Neuronal stem cell (in vitro differentiated cells): Measurements from ENCODE around the gene DHRS1.

Experiments used
- DNase-seq: peaks from one replicate; pipeline ENCODE4 v3.0.0-alpha.2; 2013; ENCODE audit warnings: low spot score
- H2AFZ ChIP-seq: one replicate; pipeline ENCODE4 v1.6.1; 2013; ENCODE audit warnings: mild to moderate bottlenecking, low read length, inconsistent platforms
- H2AK5ac ChIP-seq: 2 replicates; pipeline ENCODE4 v1.6.1; 2013; ENCODE audit warnings: low read depth, mild to moderate bottlenecking, inconsistent platforms, low read length, moderate library complexity, mixed read lengths
- H2BK120ac ChIP-seq: 2 replicates; pipeline ENCODE4 v1.6.1; 2013; ENCODE audit warnings: low read depth, mild to moderate bottlenecking, inconsistent platforms, low read length, moderate library complexity, mixed read lengths
- H2BK12ac ChIP-seq: one replicate; pipeline ENCODE4 v1.6.1; 2013; ENCODE audit warnings: low read length, inconsistent platforms
- H2BK15ac ChIP-seq: 2 replicates; pipeline ENCODE4 v1.6.1; 2013; ENCODE audit warnings: mild to moderate bottlenecking, low read length, inconsistent platforms, mixed read lengths
- H2BK5ac ChIP-seq: one replicate; pipeline ENCODE4 v1.6.1; 2013; ENCODE audit warnings: inconsistent platforms, mild to moderate bottlenecking, low read length, moderate library complexity
- H3K14ac ChIP-seq: one replicate; pipeline ENCODE4 v1.6.1; 2013; ENCODE audit warnings: low read length, inconsistent platforms
- H3K18ac ChIP-seq: 2 replicates; pipeline ENCODE4 v1.6.1; 2013; ENCODE audit warnings: low read length, inconsistent platforms
- H3K23ac ChIP-seq: 2 replicates; pipeline ENCODE4 v1.6.1; 2013; ENCODE audit warnings: low read depth, mild to moderate bottlenecking, mixed read lengths, low read length, inconsistent platforms; ENCODE audit not compliant: poor library complexity
- H3K27ac ChIP-seq: replicated peaks from 3 replicates; pipeline ENCODE4 v1.5.1; 2013; ENCODE audit warnings: low read length, inconsistent platforms
- H3K27me3 ChIP-seq, 3 experiments: 2 replicates each; pipeline ENCODE4 v1.6.1; 2013; ENCODE audit warnings: low read length in 3 of 3, mild to moderate bottlenecking in 2 of 3, inconsistent platforms in 1 of 3, low read depth in 1 of 3, mixed read lengths in 1 of 3, moderate library complexity in 1 of 3; ENCODE audit not compliant: control insufficient read depth in 3 of 3, insufficient read depth in 3 of 3
- H3K36me3 ChIP-seq, 2 donors: replicated peaks in 1 of 2; 2 replicates each; pipeline ENCODE4 v1.6.1; 2013; ENCODE audit warnings: low read length in 2 of 2; ENCODE audit not compliant: control insufficient read depth in 2 of 2, insufficient read depth in 2 of 2
- H3K4ac ChIP-seq: 2 replicates; pipeline ENCODE4 v1.6.1; 2013; ENCODE audit warnings: inconsistent platforms, mild to moderate bottlenecking, low read length, moderate library complexity
- H3K4me1 ChIP-seq, 2 donors: 1 replicate in 1 of 2; 2 replicates in 1 of 2; pipeline ENCODE4 v1.6.1; 2013; ENCODE audit warnings: low read length in 2 of 2, low read depth in 1 of 2; ENCODE audit not compliant: control insufficient read depth in 2 of 2, insufficient read depth in 1 of 2
- H3K4me2 ChIP-seq: one replicate; pipeline ENCODE4 v1.6.1; 2013; ENCODE audit warnings: mild to moderate bottlenecking, low read length, inconsistent platforms; ENCODE audit not compliant: insufficient read depth, poor library complexity, severe bottlenecking
- H3K4me3 ChIP-seq, 2 donors: 2 replicates each; pipeline ENCODE4 v1.5.1; 2013; ENCODE audit warnings: low read length in 2 of 2, mild to moderate bottlenecking in 2 of 2, inconsistent platforms in 1 of 2, moderate library complexity in 1 of 2
- H3K79me1 ChIP-seq: one replicate; pipeline ENCODE4 v1.6.1; 2013; ENCODE audit warnings: low read depth, mild to moderate bottlenecking, inconsistent platforms, low read length, moderate library complexity
- H3K9ac ChIP-seq: one replicate; pipeline ENCODE4 v1.6.1; 2013; ENCODE audit warnings: mild to moderate bottlenecking, low read depth, low read length, inconsistent platforms; ENCODE audit not compliant: poor library complexity
- H3K9me3 ChIP-seq, 2 donors: replicated peaks in 1 of 2; 2 replicates each; pipeline versions ENCODE3 to v1.6.1; 2013; ENCODE audit warnings: low read length in 2 of 2, mild to moderate bottlenecking in 2 of 2, inconsistent platforms in 1 of 2, low read depth in 1 of 2, mixed read lengths in 1 of 2, moderate library complexity in 1 of 2; ENCODE audit not compliant: control insufficient read depth in 2 of 2, insufficient read depth in 1 of 2
- H4K8ac ChIP-seq: one replicate; pipeline ENCODE4 v1.6.1; 2013; ENCODE audit warnings: low read depth, mild to moderate bottlenecking, inconsistent platforms, low read length, moderate library complexity
- H4K91ac ChIP-seq: one replicate; pipeline ENCODE4 v1.6.1; 2013; ENCODE audit warnings: low read length, low read depth, mild to moderate bottlenecking, inconsistent platforms; ENCODE audit not compliant: poor library complexity
- WGBS, 2 donors: extraction: QIAGEN DNeasy Blood & Tissue Kit; methylation state at CpG; one replicate each; pipeline ENCODE4 v1.1.7; 2013; ENCODE audit warnings: missing lambda C conversion rate in 2 of 2, mixed read lengths in 1 of 2; ENCODE audit not compliant: insufficient read length in 2 of 2, insufficient replicate concordance in 1 of 2; ENCODE audit errors: extremely low coverage in 2 of 2; 5-methylcytosine and 5-hydroxymethylcytosine counted together

DHRS1 gene

DNA sequence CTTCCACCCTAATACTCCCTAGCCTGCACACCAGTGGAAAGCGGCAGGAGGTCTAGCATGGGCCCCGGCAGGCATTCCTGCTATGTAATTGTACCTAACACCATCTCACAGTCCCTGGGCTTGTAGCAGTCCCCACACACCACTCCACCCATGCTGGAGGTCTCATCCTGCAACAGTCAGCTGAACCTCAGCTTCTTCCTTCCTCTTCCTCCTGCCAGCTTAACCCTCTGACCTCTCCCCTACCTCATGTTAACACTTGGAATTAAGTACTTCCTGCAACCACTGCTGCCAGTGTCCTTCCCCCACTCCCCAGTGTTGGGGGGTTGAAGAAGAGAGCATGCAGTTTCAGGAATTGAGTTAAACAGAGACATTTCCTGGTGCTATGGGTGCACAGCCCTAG is 27.7 kb upstream of the DHRS1 start:
- no peaks in the 10 kb centered on the region for H3K36me3 ChIP-seq
- H3K27ac ChIP-seq = no peak overlapping the region
- H3K27me3 ChIP-seq = peaks cover 0 to 67% (median 26%) of the 10 kb centered on the region in 3 experiments
- no peak for DNase-seq
- no peaks in the 10 kb centered on the region for H3K79me1 ChIP-seq
- no peak overlapping the region for H3K4me2 ChIP-seq
- H2BK120ac ChIP-seq = no peak overlapping the region
- peak overlapping the region; percentile 40 for H3K9ac ChIP-seq
- peaks cover 0 to 2% of the 10 kb centered on the region in 2 donors for H3K9me3 ChIP-seq
- H4K91ac ChIP-seq = no peak overlapping the region
- no CpG with 5 or more reads among the region's 2 CpGs for WGBS, 2 donors
- peak overlapping the region; percentile 92 for H2AK5ac ChIP-seq
- H3K4me3 ChIP-seq = no peak overlapping the region
- no peak overlapping the region for H2BK12ac ChIP-seq
- peak overlapping the region; percentile 58 for H4K8ac ChIP-seq
- no peak overlapping the region for H2BK5ac ChIP-seq
- H3K23ac ChIP-seq = no peak overlapping the region
- no peak overlapping the region for H3K4ac ChIP-seq
- peak overlapping the region; percentile 86 for H2BK15ac ChIP-seq
- peaks cover under 1 to 4% of the 10 kb centered on the region in 2 donors for H3K4me1 ChIP-seq
- H2AFZ ChIP-seq = no peak overlapping the region
- H3K18ac ChIP-seq = peak overlapping the region; percentile 73
- H3K14ac ChIP-seq = peak overlapping the region; percentile 86

GRCh38 chr14:24325963-24326362 is 26.4 kb upstream of the DHRS1 start:
- Histone ChIP-seq H3K4ac (no peak overlapping the region), H3K9me3 (peaks cover 0 to 2% of the 10 kb centered on the region in 2 donors), H3K36me3 (no peaks in the 10 kb centered on the region), H2BK120ac (no peak overlapping the region), H3K27me3 (peaks cover 0 to 62% (median 13%) of the 10 kb centered on the region in 3 experiments), H3K79me1 (no peaks in the 10 kb centered on the region), H3K4me1 (peaks cover 4% of the 10 kb centered on the region in 2 donors), H3K23ac (no peak overlapping the region), H3K9ac (no peak overlapping the region), H4K8ac (no peak overlapping the region), H4K91ac (no peak overlapping the region), H2AFZ (no peak overlapping the region), H2AK5ac (peak overlapping the region; percentile 83), H2BK5ac (peak overlapping the region; percentile 60), H3K4me2 (no peak overlapping the region), H3K14ac (no peak overlapping the region), H3K27ac (no peak overlapping the region), H2BK15ac (no peak overlapping the region), H2BK12ac (peak overlapping the region; percentile 34), H3K4me3 (no peak overlapping the region), H3K18ac (no peak overlapping the region)
- DNase-seq = no peak
- WGBS, 2 donors = no CpG with 5 or more reads among the region's 9 CpGs

GRCh38 chr14:24325041-24325530 is 25.5 kb upstream of the DHRS1 start:
- WGBS, 2 donors = no CpG with 5 or more reads among the region's 5 CpGs
- Histone ChIP-seq H4K91ac (no peak overlapping the region), H2BK15ac (peak overlapping the region; percentile 47), H3K4me2 (no peak overlapping the region), H3K18ac (no peak overlapping the region), H2AK5ac (peak overlapping the region; percentile 83), H2AFZ (no peak overlapping the region), H3K27ac (no peak overlapping the region), H3K14ac (peak overlapping the region; percentile 27), H4K8ac (no peak overlapping the region), H2BK120ac (no peak overlapping the region), H3K79me1 (no peaks in the 10 kb centered on the region), H3K4ac (peak overlapping the region; percentile 55), H3K27me3 (peaks cover 0 to 59% (median 8%) of the 10 kb centered on the region in 3 experiments), H3K9ac (no peak overlapping the region), H3K9me3 (peaks cover 0 to 2% of the 10 kb centered on the region in 2 donors), H3K23ac (peak overlapping the region; percentile 57), H3K36me3 (no peaks in the 10 kb centered on the region), H2BK12ac (no peak overlapping the region), H3K4me3 (no peak overlapping the region), H2BK5ac (no peak overlapping the region), H3K4me1 (peaks cover 4% of the 10 kb centered on the region in 2 donors)
- DNase-seq = no peak

DNA sequence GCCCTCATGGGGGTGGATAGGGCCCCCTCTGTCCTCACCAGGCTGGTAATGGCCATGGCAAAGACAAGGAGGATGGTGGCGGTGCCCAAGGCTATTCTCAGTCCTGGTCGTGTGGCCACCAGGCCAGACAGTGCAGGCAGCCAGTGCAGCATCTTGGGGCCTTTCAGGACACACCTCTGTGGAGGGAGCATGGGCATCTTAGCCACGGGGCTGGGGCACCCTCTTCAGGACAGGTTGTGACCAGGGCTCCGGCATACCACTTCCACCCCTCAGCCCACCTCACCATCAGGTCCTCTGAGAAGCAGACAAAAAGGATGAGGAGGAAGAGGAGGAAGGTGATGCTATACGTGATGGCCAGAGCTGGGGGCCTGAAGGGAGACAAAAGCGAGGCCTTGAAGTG is 24.4 kb upstream of the DHRS1 start:
- H4K8ac ChIP-seq = no peak overlapping the region
- peak overlapping the region; percentile 23 for H3K4ac ChIP-seq
- H2AK5ac ChIP-seq = no peak overlapping the region
- H3K27me3 ChIP-seq = peaks cover 0 to 58% (median 9%) of the 10 kb centered on the region in 3 experiments
- no peaks in the 10 kb centered on the region for H3K79me1 ChIP-seq
- H3K14ac ChIP-seq = no peak overlapping the region
- peak overlapping the region; percentile 44 for H3K9ac ChIP-seq
- H2BK120ac ChIP-seq = no peak overlapping the region
- H3K9me3 ChIP-seq = peaks cover 0 to 2% of the 10 kb centered on the region in 2 donors
- H3K4me3 ChIP-seq = peak overlapping the region in 1 of 2 donors; percentile 25
- no peak overlapping the region for H2AFZ ChIP-seq
- peak overlapping the region; percentile 80 for H3K18ac ChIP-seq
- H2BK12ac ChIP-seq = peak overlapping the region; percentile 22
- H2BK15ac ChIP-seq = no peak overlapping the region
- H3K4me2 ChIP-seq = no peak overlapping the region
- H3K27ac ChIP-seq = no peak overlapping the region
- no CpG with 5 or more reads among the region's 6 CpGs for WGBS, 2 donors
- H4K91ac ChIP-seq = no peak overlapping the region
- H3K36me3 ChIP-seq = no peaks in the 10 kb centered on the region
- peak overlapping the region; percentile 53 for H2BK5ac ChIP-seq
- no peak for DNase-seq
- peaks cover 4% of the 10 kb centered on the region in 2 donors for H3K4me1 ChIP-seq
- no peak overlapping the region for H3K23ac ChIP-seq
